ENCODE results near the gene CRIM1.
A peak's percentile ranks its signal among the peaks of the same experiment; 100 is the strongest.

CRIM1 gene

GRCh38 chr2:36499128-36499820 lies 143.7 kb downstream of the CRIM1 start:
- TF ChIP-seq CTCF (conservative IDR thresholded peaks at IDR 0.05; ENCODE audit: low read depth) = no peak
- POLR2A ChIA-PET (ENCODE audit: low non-redundant PET) = no interaction called here
- no peak overlapping the region for H3K27ac ChIP-seq
- CTCF ChIA-PET = interaction anchor here (0.6 to 0.7 kb wide), 2 partner anchors 49 to 143 kb away, joined by 3 read pairs; no protein-coding TSS in a partner anchor
- no peak for DNase-seq (ENCODE audit: low spot score)

GRCh38 chr2:36500072-36500471 lies 144.5 kb downstream of the CRIM1 start:
- H3K27ac ChIP-seq = no peak overlapping the region
- TF ChIP-seq CTCF (conservative IDR thresholded peaks at IDR 0.05; ENCODE audit: low read depth) = no peak
- CTCF ChIA-PET = interaction anchor here (0.6 to 0.7 kb wide), 2 partner anchors 144 to 217 kb away, joined by 3 read pairs; no protein-coding TSS in a partner anchor
- POLR2A ChIA-PET (ENCODE audit: low non-redundant PET) = interaction anchor here (0.5 kb wide), 1 partner anchor 11 kb away, joined by 10 read pairs; no protein-coding TSS in a partner anchor
- DNase-seq (ENCODE audit: low spot score) = no peak

- no peak for TF ChIP-seq CTCF (conservative IDR thresholded peaks at IDR 0.05; ENCODE audit: low read depth)
- DNase-seq (ENCODE audit: low spot score) = no peak
- ChIA-PET POLR2A (ENCODE audit: low non-redundant PET) (no interaction called here), CTCF (interaction anchor here (0.9 kb wide), 1 partner anchor 42 kb away, joined by 3 read pairs; no protein-coding TSS in a partner anchor)
- H3K27ac ChIP-seq = no peak overlapping the region
Measured at GRCh38 chr2:36502081-36502480, 146.5 kb downstream of the CRIM1 start.

- ChIA-PET CTCF (interaction anchor here (0.5 to 1.3 kb wide), 5 partner anchors 16 to 298 kb away, joined by 3 to 5 read pairs (median 3); no protein-coding TSS in a partner anchor), POLR2A (ENCODE audit: low non-redundant PET) (no interaction called here)
- no peak overlapping the region for H3K27ac ChIP-seq
- DNase-seq (ENCODE audit: low spot score) = peak; percentile 49
- TF ChIP-seq CTCF (conservative IDR thresholded peaks at IDR 0.05; ENCODE audit: low read depth) = peak; percentile 87
Measured at GRCh38 chr2:36507408-36507812, 151.8 kb downstream of the CRIM1 start.

GRCh38 chr2:36509075-36509474 lies 153.5 kb downstream of the CRIM1 start:
- H3K27ac ChIP-seq = no peak overlapping the region
- POLR2A ChIA-PET (ENCODE audit: low non-redundant PET) = no interaction called here
- no peak for TF ChIP-seq CTCF (conservative IDR thresholded peaks at IDR 0.05; ENCODE audit: low read depth)
- CTCF ChIA-PET = no interaction called here
- DNase-seq (ENCODE audit: low spot score) = no peak

GRCh38 chr2:36511858-36512603 lies 156.5 kb downstream of the CRIM1 start:
- POLR2A ChIA-PET (ENCODE audit: low non-redundant PET) = no interaction called here
- no peak for TF ChIP-seq CTCF (conservative IDR thresholded peaks at IDR 0.05; ENCODE audit: low read depth)
- CTCF ChIA-PET = interaction anchor here (0.9 kb wide), 1 partner anchor 27 kb away, joined by 3 read pairs; no protein-coding TSS in a partner anchor
- H3K27ac ChIP-seq = no peak overlapping the region
- no peak for DNase-seq (ENCODE audit: low spot score)

Measured in RWPE1 (cell line).